IMR-90 (cell line): ENCODE data around the gene TANGO6. TPM values are rescaled to one million over a fixed set of nuclear protein-coding genes. Genes with fewer than 3 reads are reported as not detected.

ENCODE experiments used
- ATAC-seq: fragments of 200-7000 bp; cut with Tn5 transposase; 2 replicates; pipeline ENCODE4 v1.9.1; 2020; ENCODE audit warnings: low read depth, mild to moderate bottlenecking, moderate library complexity
- BruUV-seq: library from RNA; stranded (reverse); fragments of 400-500 nt; replicated peaks from 2 replicates; lab custom pipeline; 2021; lab: Mats Ljungman, UMichigan
- CTCF ChIA-PET: fragments of 300-600 bp; formaldehyde crosslinking; extraction: SDS; loops from one replicate; lab custom pipeline; 2021; ENCODE audit warnings: antibody characterized with exemption; lab: Yijun Ruan, JAX
- POLR2A ChIA-PET: fragments of 300-600 bp; sonication (Branson Sonifier 250); formaldehyde crosslinking; loops from one replicate; lab custom pipeline; 2022; ENCODE audit warnings: antibody characterized with exemption; ENCODE audit not compliant: unreplicated experiment; lab: Charles Lee
- DNase-seq: peaks from one replicate; pipeline ENCODE4 v3.0.0; 2013
- H2AFZ ChIP-seq: replicated peaks from 2 replicates; pipeline ENCODE3; 2013; ENCODE audit warnings: low read length, mild to moderate bottlenecking; ENCODE audit not compliant: poor library complexity
- H2AK5ac ChIP-seq: 2 replicates; pipeline ENCODE4 v1.6.1; 2013; ENCODE audit warnings: low read depth, low read length, inconsistent platforms
- H2AK9ac ChIP-seq: replicated peaks from 2 replicates; pipeline ENCODE3; 2013; ENCODE audit warnings: mild to moderate bottlenecking, low read depth, low read length, moderate library complexity; ENCODE audit not compliant: poor library complexity
- H2BK120ac ChIP-seq: 2 replicates; pipeline ENCODE4 v1.6.1; 2013; ENCODE audit warnings: low read depth, low read length, inconsistent platforms
- H2BK15ac ChIP-seq: 3 replicates; pipeline ENCODE4 v1.6.1; 2013; ENCODE audit warnings: low read depth, low read length, inconsistent platforms
- H2BK20ac ChIP-seq: 2 replicates; pipeline ENCODE4 v1.6.1; 2013; ENCODE audit warnings: low read depth, mild to moderate bottlenecking, inconsistent platforms, low read length, moderate library complexity
- H2BK5ac ChIP-seq: 2 replicates; pipeline ENCODE4 v1.6.1; 2013; ENCODE audit warnings: mild to moderate bottlenecking, low read depth, low read length, inconsistent platforms; ENCODE audit not compliant: poor library complexity, severe bottlenecking
- H3K14ac ChIP-seq: replicated peaks from 2 replicates; pipeline ENCODE4 v1.6.1; 2013; ENCODE audit warnings: low read depth, low read length, inconsistent platforms
- H3K18ac ChIP-seq: 2 replicates; pipeline ENCODE4 v1.6.1; 2013; ENCODE audit warnings: low read depth, low read length, control low read depth
- H3K23ac ChIP-seq: 2 replicates; pipeline ENCODE4 v1.6.1; 2013; ENCODE audit warnings: low read depth, low read length, inconsistent platforms
- H3K27ac ChIP-seq: 2 replicates; pipeline ENCODE4 v1.5.1; 2013; ENCODE audit warnings: mild to moderate bottlenecking, control low read depth, low read length; ENCODE audit not compliant: insufficient read depth
- H3K27me3 ChIP-seq: 2 replicates; pipeline ENCODE4 v1.6.1; 2013; ENCODE audit warnings: low read length; ENCODE audit not compliant: control insufficient read depth, insufficient read depth
- H3K36me3 ChIP-seq: 2 replicates; pipeline ENCODE4 v1.6.1; 2013; ENCODE audit warnings: low read length, mixed read lengths; ENCODE audit not compliant: control insufficient read depth, insufficient read depth
- H3K4ac ChIP-seq: 2 replicates; pipeline ENCODE4 v1.6.1; 2013; ENCODE audit warnings: low read depth, low read length, inconsistent platforms
- H3K4me1 ChIP-seq: 2 replicates; pipeline ENCODE4 v1.6.1; 2013; ENCODE audit warnings: low read length, mixed read lengths; ENCODE audit not compliant: control insufficient read depth, insufficient read depth
- H3K4me2 ChIP-seq: 2 replicates; pipeline ENCODE4 v1.6.1; 2013; ENCODE audit warnings: low read depth, mild to moderate bottlenecking, control low read depth, low read length, moderate library complexity
- H3K4me3 ChIP-seq: 2 replicates; pipeline ENCODE4 v1.5.1; 2013; ENCODE audit warnings: low read depth, mild to moderate bottlenecking, control low read depth, low read length, moderate library complexity; ENCODE audit not compliant: insufficient read depth
- H3K56ac ChIP-seq: 2 replicates; pipeline ENCODE4 v1.6.1; 2013; ENCODE audit warnings: low read length, inconsistent platforms; ENCODE audit not compliant: insufficient read depth; ENCODE audit errors: extremely low read depth
- H3K79me1 ChIP-seq, 2 experiments: 2 replicates each; pipeline ENCODE4 v1.6.1; 2013; ENCODE audit warnings: low read length in 2 of 2, inconsistent platforms in 1 of 2, low read depth in 1 of 2
- H3K9ac ChIP-seq: 2 replicates; pipeline ENCODE4 v1.6.1; 2013; ENCODE audit warnings: low read depth, low read length, control low read depth
- H3K9me1 ChIP-seq: 2 replicates; pipeline ENCODE4 v1.6.1; 2013; ENCODE audit warnings: low read length, inconsistent platforms; ENCODE audit not compliant: insufficient read depth
- H3K9me3 ChIP-seq: 2 replicates; pipeline ENCODE4 v1.6.1; 2013; ENCODE audit warnings: low read length; ENCODE audit not compliant: control insufficient read depth, insufficient read depth
- H4K20me1 ChIP-seq: 2 replicates; pipeline ENCODE4 v1.6.1; 2013; ENCODE audit warnings: low read length, inconsistent platforms; ENCODE audit not compliant: insufficient read depth
- H4K5ac ChIP-seq: 2 replicates; pipeline ENCODE4 v1.6.1; 2013; ENCODE audit warnings: mild to moderate bottlenecking, low read depth, low read length, control low read depth
- H4K8ac ChIP-seq, 2 experiments: 2 replicates each; pipeline ENCODE4 v1.6.1; 2013; ENCODE audit warnings: low read depth in 2 of 2, low read length in 2 of 2, control low read depth in 1 of 2, inconsistent platforms in 1 of 2
- H4K91ac ChIP-seq: 2 replicates; pipeline ENCODE4 v1.6.1; 2013; ENCODE audit warnings: low read depth, low read length, inconsistent platforms; ENCODE audit not compliant: insufficient read depth
- CEBPB ChIP-seq: IDR thresholded peaks from 2 replicates; pipeline ENCODE4 v1.6.1; 2012; ENCODE audit warnings: low read depth, low read length, improper control_type of control experiment
- CHD1 ChIP-seq: IDR thresholded peaks from 2 replicates; pipeline ENCODE4 v1.6.1; 2012; ENCODE audit warnings: low read depth, low read length, improper control_type of control experiment
- FOS ChIP-seq: fragments of 150-350 bp; IDR thresholded peaks from 2 replicates; pipeline ENCODE4 v1.6.1; 2016; ENCODE audit warnings: low read depth, low read length
- MAFK ChIP-seq: IDR thresholded peaks from 2 replicates; pipeline ENCODE4 v1.6.1; 2012; ENCODE audit warnings: low read depth, low read length, improper control_type of control experiment
- MAZ ChIP-seq: IDR thresholded peaks from 2 replicates; pipeline ENCODE4 v1.6.1; 2012; ENCODE audit warnings: low read depth, mild to moderate bottlenecking, low read length, improper control_type of control experiment, moderate library complexity, borderline replicate concordance
- MXI1 ChIP-seq: IDR thresholded peaks from 2 replicates; pipeline ENCODE4 v1.6.1; 2012; ENCODE audit warnings: low read depth, mild to moderate bottlenecking, low read length, moderate library complexity, borderline replicate concordance
- NFE2L2 ChIP-seq: fragments of 150-350 bp; IDR thresholded peaks from 2 replicates; pipeline ENCODE4 v1.6.1; 2016; ENCODE audit warnings: low read depth, mild to moderate bottlenecking, low read length
- POLR2A ChIP-seq: IDR thresholded peaks from 2 replicates; pipeline ENCODE4 v1.6.1; 2012; ENCODE audit warnings: mild to moderate bottlenecking, low read depth, low read length
- RAD21 ChIP-seq: IDR thresholded peaks from 2 replicates; pipeline ENCODE4 v1.6.1; 2012; ENCODE audit warnings: low read length, improper control_type of control experiment
- RFX5 ChIP-seq: IDR thresholded peaks from 2 replicates; pipeline ENCODE4 v1.8.0; 2012; ENCODE audit warnings: low read depth, mild to moderate bottlenecking, low read length, moderate library complexity
- SMC3 ChIP-seq: fragments of 150-350 bp; IDR thresholded peaks from 2 replicates; pipeline ENCODE4 v1.6.1; 2016; ENCODE audit warnings: low read depth, mild to moderate bottlenecking, antibody characterized with exemption, low read length, moderate library complexity
- WGBS, 2 experiments: methylation state at CpG; one replicate each; pipeline versions ENCODE4 v1.1.5 to v1.1.7; 2013; ENCODE audit warnings: missing lambda C conversion rate in 2 of 2; ENCODE audit not compliant: insufficient read length in 1 of 2; ENCODE audit errors: extremely low coverage in 2 of 2; 5-methylcytosine and 5-hydroxymethylcytosine counted together
- dilution Hi-C: fragments of 300-500 bp; cut with HindIII; formaldehyde crosslinking; loops from one replicate; pipeline ENCODE4 v1.14.3; 2018; ENCODE audit warnings: low sequenced_read_pairs; ENCODE audit not compliant: unreplicated experiment
- in situ Hi-C: fragments of 300-500 bp; cut with MboI; formaldehyde crosslinking; loops from 3 replicates; pipeline ENCODE4 v1.14.3; 2019; ENCODE audit warnings: low sequenced_read_pairs, inconsistent platforms, mixed read lengths
- intact Hi-C: fragments of 100-400 bp; cut with micrococcal nuclease; formaldehyde crosslinking; loops from 2 replicates; pipeline ENCODE4 v1.10.0; 2022
- polyA plus RNA-seq, 3 experiments: library from polyadenylated mRNA; depleted of rRNA; stranded (reverse); fragments of >200 nt; gene quantifications; 2 replicates each; pipeline ENCODE4 v1.2.3, GENCODE V29; 2012; ENCODE audit warnings: low replicate concordance in 1 of 3
- total RNA-seq: library from RNA; depleted of rRNA; stranded (reverse); fragments of >200 nt; gene quantifications from 2 replicates; pipeline ENCODE4 v1.2.3, GENCODE V29; 2012
- TF ChIP-seq, protein P1 (sequence below): fragments of 150-350 bp; IDR thresholded peaks from 2 replicates; pipeline ENCODE4 v1.6.1; 2017; ENCODE audit warnings: mild to moderate bottlenecking, antibody characterized with exemption, low read length, low read depth
- TF ChIP-seq, protein P2 (sequence below): fragments of 150-350 bp; IDR thresholded peaks from 2 replicates; pipeline ENCODE4 v1.6.1; 2016; ENCODE audit warnings: low read depth, mild to moderate bottlenecking, low read length, moderate library complexity, borderline replicate concordance
- TF ChIP-seq, protein P3 (sequence below): conservative IDR thresholded peaks from 2 replicates; pipeline ENCODE4 v1.5.1; 2012; ENCODE audit warnings: mild to moderate bottlenecking, low read depth, low read length, improper control_type of control experiment

The TANGO6 gene
- total and polyA plus RNA-seq, 2 of the 4 experiments (the other 2 are of a cell fraction) = 6.7 to 22.4 TPM

DNA sequence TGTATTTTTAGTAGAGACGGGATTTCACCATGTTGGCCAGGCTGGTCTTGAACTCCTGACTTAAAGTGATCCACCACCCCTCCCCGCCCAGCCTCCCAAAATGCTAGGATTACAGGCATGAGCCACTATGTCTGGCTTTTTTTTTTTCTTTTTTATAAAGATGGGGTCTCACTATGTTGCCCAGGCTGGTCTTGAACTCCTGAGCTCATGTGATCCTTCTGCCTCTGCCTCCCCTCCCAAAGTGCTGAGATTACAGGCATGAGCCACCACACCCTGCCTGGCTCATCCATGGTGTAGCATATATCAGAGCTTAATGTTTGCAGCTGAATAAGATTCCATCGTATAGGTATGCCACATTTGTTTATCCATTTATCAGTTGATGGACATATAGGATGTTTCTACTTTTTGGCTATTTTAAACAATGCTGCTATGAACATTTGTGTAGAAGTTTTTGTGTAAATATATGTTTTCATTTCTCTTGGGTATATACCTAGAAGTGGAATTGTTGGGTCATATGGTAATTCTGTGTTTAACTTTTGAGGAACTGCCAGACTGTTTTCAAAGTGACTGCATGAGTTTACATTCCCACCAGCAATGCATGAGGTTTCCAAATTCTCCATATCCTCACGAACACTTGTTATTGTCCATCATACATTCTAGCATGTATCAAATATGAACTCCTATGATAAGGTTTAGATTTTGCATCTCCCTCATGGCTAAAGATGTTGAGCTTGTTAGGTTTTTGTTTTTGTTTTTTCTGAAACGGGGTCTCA lies 206.5 kb downstream of the TANGO6 start:
- dilution Hi-C loops = no loop called here
- intact Hi-C loops = loop anchor here (1.0 kb wide), 1 partner anchor 147 kb away; no protein-coding TSS in a partner anchor
- WGBS, 2 experiments = 100% methylated on average over 1 of the region's 5 CpGs; no CpG with 5 or more reads in 1 of the 2 experiments
- peaks cover 7% of the 10 kb centered on the region for H3K4me1 ChIP-seq
- H2AK9ac ChIP-seq = peak overlapping the region; percentile 60
- in situ Hi-C loops = no loop called here
- CTCF ChIA-PET = interaction anchor here (1.9 kb wide), 1 partner anchor 15 kb away, joined by 6 read pairs; no protein-coding TSS in a partner anchor
- peak overlapping the region; percentile 16; the same call in 1 of the 2 replicates for H2BK20ac ChIP-seq
- peak overlapping the region; percentile 60; the same call in 1 of the 2 replicates for H4K5ac ChIP-seq
- H2BK120ac ChIP-seq = peak overlapping the region; percentile 81
- no peak overlapping the region for H3K9ac ChIP-seq
- peak overlapping the region; percentile 78 for H2BK5ac ChIP-seq
- no peak overlapping the region for H2AFZ ChIP-seq
- peak overlapping the region; percentile 44; the same call in 1 of the 2 replicates for H3K14ac ChIP-seq
- H3K36me3 ChIP-seq = no peaks in the 10 kb centered on the region
- H3K23ac ChIP-seq = peak overlapping the region; percentile 41; the same call in 1 of the 2 replicates
- peaks cover 6% of the 10 kb centered on the region; the same call in 1 of the 2 replicates for H3K9me1 ChIP-seq
- POLR2A ChIA-PET = no interaction called here
- no peaks in the 10 kb centered on the region for H3K9me3 ChIP-seq
- H3K18ac ChIP-seq = peak overlapping the region; percentile 73; the same call in 1 of the 2 replicates
- peak overlapping the region; percentile 71 for H3K4ac ChIP-seq
- ATAC-seq = peak; percentile 47
- H3K27ac ChIP-seq = peak overlapping the region; percentile 39; the same call in 1 of the 2 replicates
- BruUV-seq = no TSS peak
- H2AK5ac ChIP-seq = peak overlapping the region; percentile 74; the same call in 1 of the 2 replicates
- peak overlapping the region; percentile 65; the same call in 2 of the 3 replicates for H2BK15ac ChIP-seq
- no peaks in the 10 kb centered on the region for H3K79me1 ChIP-seq
- H4K20me1 ChIP-seq = no peaks in the 10 kb centered on the region
- no peaks in the 10 kb centered on the region for H3K27me3 ChIP-seq
- peak overlapping the region in 1 of 2 experiments; percentile 70; a peak in 2 of 4 replicates for H4K8ac ChIP-seq
- peak overlapping the region; percentile 72; the same call in 1 of the 2 replicates for H4K91ac ChIP-seq
- H3K4me2 ChIP-seq = no peak overlapping the region
- no peak overlapping the region for H3K56ac ChIP-seq
- peak; percentile 75 for DNase-seq
- H3K4me3 ChIP-seq = no peak overlapping the region
- TF ChIP-seq, protein P1, sequence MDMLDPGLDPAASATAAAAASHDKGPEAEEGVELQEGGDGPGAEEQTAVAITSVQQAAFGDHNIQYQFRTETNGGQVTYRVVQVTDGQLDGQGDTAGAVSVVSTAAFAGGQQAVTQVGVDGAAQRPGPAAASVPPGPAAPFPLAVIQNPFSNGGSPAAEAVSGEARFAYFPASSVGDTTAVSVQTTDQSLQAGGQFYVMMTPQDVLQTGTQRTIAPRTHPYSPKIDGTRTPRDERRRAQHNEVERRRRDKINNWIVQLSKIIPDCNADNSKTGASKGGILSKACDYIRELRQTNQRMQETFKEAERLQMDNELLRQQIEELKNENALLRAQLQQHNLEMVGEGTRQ = no peak
- TF ChIP-seq CHD1 = no peak
- no peak for TF ChIP-seq MXI1
- no peak for TF ChIP-seq POLR2A
- TF ChIP-seq RFX5 = no peak
- TF ChIP-seq NFE2L2 = no peak
- no peak for TF ChIP-seq CEBPB
- TF ChIP-seq MAFK = no peak
- TF ChIP-seq RAD21 = no peak
- no peak for TF ChIP-seq MAZ
- TF ChIP-seq, protein P2, sequence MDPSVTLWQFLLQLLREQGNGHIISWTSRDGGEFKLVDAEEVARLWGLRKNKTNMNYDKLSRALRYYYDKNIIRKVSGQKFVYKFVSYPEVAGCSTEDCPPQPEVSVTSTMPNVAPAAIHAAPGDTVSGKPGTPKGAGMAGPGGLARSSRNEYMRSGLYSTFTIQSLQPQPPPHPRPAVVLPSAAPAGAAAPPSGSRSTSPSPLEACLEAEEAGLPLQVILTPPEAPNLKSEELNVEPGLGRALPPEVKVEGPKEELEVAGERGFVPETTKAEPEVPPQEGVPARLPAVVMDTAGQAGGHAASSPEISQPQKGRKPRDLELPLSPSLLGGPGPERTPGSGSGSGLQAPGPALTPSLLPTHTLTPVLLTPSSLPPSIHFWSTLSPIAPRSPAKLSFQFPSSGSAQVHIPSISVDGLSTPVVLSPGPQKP = no peak
- no peak for TF ChIP-seq SMC3
- TF ChIP-seq, protein P3, sequence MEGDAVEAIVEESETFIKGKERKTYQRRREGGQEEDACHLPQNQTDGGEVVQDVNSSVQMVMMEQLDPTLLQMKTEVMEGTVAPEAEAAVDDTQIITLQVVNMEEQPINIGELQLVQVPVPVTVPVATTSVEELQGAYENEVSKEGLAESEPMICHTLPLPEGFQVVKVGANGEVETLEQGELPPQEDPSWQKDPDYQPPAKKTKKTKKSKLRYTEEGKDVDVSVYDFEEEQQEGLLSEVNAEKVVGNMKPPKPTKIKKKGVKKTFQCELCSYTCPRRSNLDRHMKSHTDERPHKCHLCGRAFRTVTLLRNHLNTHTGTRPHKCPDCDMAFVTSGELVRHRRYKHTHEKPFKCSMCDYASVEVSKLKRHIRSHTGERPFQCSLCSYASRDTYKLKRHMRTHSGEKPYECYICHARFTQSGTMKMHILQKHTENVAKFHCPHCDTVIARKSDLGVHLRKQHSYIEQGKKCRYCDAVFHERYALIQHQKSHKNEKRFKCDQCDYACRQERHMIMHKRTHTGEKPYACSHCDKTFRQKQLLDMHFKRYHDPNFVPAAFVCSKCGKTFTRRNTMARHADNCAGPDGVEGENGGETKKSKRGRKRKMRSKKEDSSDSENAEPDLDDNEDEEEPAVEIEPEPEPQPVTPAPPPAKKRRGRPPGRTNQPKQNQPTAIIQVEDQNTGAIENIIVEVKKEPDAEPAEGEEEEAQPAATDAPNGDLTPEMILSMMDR = no peak
- TF ChIP-seq FOS = no peak
